ENCODE results near the gene UBASH3B. TPM values are rescaled to one million over a fixed set of nuclear protein-coding genes. Genes with fewer than 3 reads are reported as not detected.

UBASH3B gene
- total RNA-seq, 1 experiment from 2014 or later: 8.0 TPM

GRCh38 chr11:122652495-122652894 lies 3.0 kb upstream of the UBASH3B start:
- H3K36me3 Mint-ChIP-seq (ENCODE audit: insufficient read depth in 1 of 3, low read depth in 3 of 3): no peaks in the 10 kb centered on the region
- no peak overlapping the region for H2BK5ac ChIP-seq (ENCODE audit: insufficient read length, low read length)
- H3K56ac ChIP-seq (ENCODE audit: insufficient read length, low read depth, low read length): no peak overlapping the region
- H2BK120ac ChIP-seq (ENCODE audit: low read depth, low read length, poor library complexity, severe bottlenecking): no peak overlapping the region
- peaks cover 7 to 10% of the 10 kb centered on the region in 2 experiments for H3K4me1 Mint-ChIP-seq
- H4K8ac ChIP-seq (replicated peaks; ENCODE audit: insufficient read length, low read depth, low read length): no peak overlapping the region
- no peaks in the 10 kb centered on the region for H3K9me3 Mint-ChIP-seq
- no peak overlapping the region for H2BK15ac ChIP-seq (ENCODE audit: low read depth, low read length)
- no peak overlapping the region for H3K27ac ChIP-seq (ENCODE audit: insufficient read length, low read depth, low read length)
- H3K79me1 ChIP-seq (ENCODE audit: insufficient read depth, low read depth, low read length, poor library complexity, severe bottlenecking): no peaks in the 10 kb centered on the region
- H3K4me1 ChIP-seq (ENCODE audit: insufficient read depth, low read length): peaks cover 3% of the 10 kb centered on the region; the same call in 1 of the 2 replicates
- H4K91ac ChIP-seq (ENCODE audit: insufficient read length, low read depth, low read length): no peak overlapping the region
- H3T11ph ChIP-seq (ENCODE audit: low read length): no peak overlapping the region
- H3K79me2 ChIP-seq (ENCODE audit: insufficient read depth, low read length): no peaks in the 10 kb centered on the region
- no peak overlapping the region for H2BK12ac ChIP-seq (ENCODE audit: insufficient read length, low read depth, low read length)
- no peak overlapping the region for H4K5ac ChIP-seq (ENCODE audit: insufficient read length, low read depth, low read length)
- H3K4me2 ChIP-seq (ENCODE audit: insufficient read depth, insufficient read length, low read length): no peak overlapping the region
- no peak overlapping the region for H3K18ac ChIP-seq (ENCODE audit: insufficient read length, low read depth, low read length)
- DNase-seq: no peak
- H3K4me3 Mint-ChIP-seq: no peak overlapping the region
- H3K4ac ChIP-seq (ENCODE audit: low read depth, low read length): no peak overlapping the region
- TF ChIP-seq CTCF (conservative IDR thresholded peaks at IDR 0.05): no peak
- no peaks in the 10 kb centered on the region for H4K20me1 ChIP-seq (ENCODE audit: control insufficient read depth, insufficient read depth, insufficient read length)
- no peak overlapping the region for H3K27ac Mint-ChIP-seq
- H3K27me3 Mint-ChIP-seq (ENCODE audit: low read depth): peaks cover 46% of the 10 kb centered on the region
- no peaks in the 10 kb centered on the region for H3K23me2 ChIP-seq (ENCODE audit: insufficient read length, low read depth, low read length, poor library complexity, severe bottlenecking)
- no peak overlapping the region for H2AK5ac ChIP-seq (ENCODE audit: insufficient read length, low read length)
- no peaks in the 10 kb centered on the region for H3K9me3 ChIP-seq (ENCODE audit: control insufficient read depth, low read depth, low read length)
- no CpG with 5 or more reads among the region's 2 CpGs for WGBS (ENCODE audit: extremely low coverage, insufficient read length, low lambda C conversion rate)
- H3K23ac ChIP-seq (ENCODE audit: insufficient read length, low read depth, low read length): no peak overlapping the region
- peaks cover 9% of the 10 kb centered on the region; the same call in 1 of the 2 replicates for H3K27me3 ChIP-seq (ENCODE audit: insufficient read depth, low read length)
- no peak overlapping the region for H3K14ac ChIP-seq (ENCODE audit: insufficient read depth, low read length)
- no peak overlapping the region for H2AFZ ChIP-seq (ENCODE audit: low read length)
- no peak overlapping the region for H3K9ac ChIP-seq (ENCODE audit: extremely low read depth, insufficient read length, low read length)
- H2BK20ac ChIP-seq (ENCODE audit: low read depth, low read length, poor library complexity, severe bottlenecking): no peak overlapping the region
